ENCODE results near the gene FTSJ1. TPM values are rescaled to one million over a fixed set of nuclear protein-coding genes. Genes with fewer than 3 reads are reported as not detected.

The FTSJ1 gene
- total RNA-seq, 1 experiment from 2014 or later = 49.4 TPM

- no peak overlapping the region for H3T11ph ChIP-seq (ENCODE audit: low read length)
- DNase-seq = no peak
- H3K4me1 ChIP-seq (ENCODE audit: insufficient read depth, low read length) = no peaks in the 10 kb centered on the region
- no peaks in the 10 kb centered on the region for H3K27me3 ChIP-seq (ENCODE audit: insufficient read depth, low read length)
- no peak overlapping the region for H3K23ac ChIP-seq (ENCODE audit: insufficient read length, low read depth, low read length)
- no peak overlapping the region for H3K4me2 ChIP-seq (ENCODE audit: insufficient read depth, insufficient read length, low read length)
- Mint-ChIP-seq H3K36me3 (ENCODE audit: insufficient read depth in 1 of 3, low read depth in 3 of 3) (peaks cover 0 to 6% (median 3%) of the 10 kb centered on the region in 3 experiments; a peak in 2 of 7 replicates), H3K27ac (no peak overlapping the region), H3K4me3 (no peak overlapping the region), H3K4me1 (no peaks in the 10 kb centered on the region), H3K27me3 (ENCODE audit: low read depth) (peaks cover 3% of the 10 kb centered on the region; the same call in 1 of the 2 replicates), H3K9me3 (peaks cover 54 to 69% of the 10 kb centered on the region in 2 experiments)
- H4K91ac ChIP-seq (ENCODE audit: insufficient read length, low read depth, low read length) = no peak overlapping the region
- H4K20me1 ChIP-seq (ENCODE audit: control insufficient read depth, insufficient read depth, insufficient read length) = no peaks in the 10 kb centered on the region
- H3K14ac ChIP-seq (ENCODE audit: insufficient read depth, low read length) = no peak overlapping the region
- H3K9me3 ChIP-seq (ENCODE audit: control insufficient read depth, low read depth, low read length) = peaks cover 13% of the 10 kb centered on the region
- TF ChIP-seq CTCF (conservative IDR thresholded peaks at IDR 0.05) = no peak
- no peak overlapping the region for H3K4ac ChIP-seq (ENCODE audit: low read depth, low read length)
- H3K79me2 ChIP-seq (ENCODE audit: insufficient read depth, low read length) = no peaks in the 10 kb centered on the region
- H2BK15ac ChIP-seq (ENCODE audit: low read depth, low read length) = no peak overlapping the region
- no peaks in the 10 kb centered on the region for H3K79me1 ChIP-seq (ENCODE audit: insufficient read depth, low read depth, low read length, poor library complexity, severe bottlenecking)
- H3K9ac ChIP-seq (ENCODE audit: extremely low read depth, insufficient read length, low read length) = no peak overlapping the region
- H3K18ac ChIP-seq (ENCODE audit: insufficient read length, low read depth, low read length) = no peak overlapping the region
- no peak overlapping the region for H2AK5ac ChIP-seq (ENCODE audit: insufficient read length, low read length)
- H4K8ac ChIP-seq (replicated peaks; ENCODE audit: insufficient read length, low read depth, low read length) = no peak overlapping the region
- no peak overlapping the region for H2BK120ac ChIP-seq (ENCODE audit: low read depth, low read length, poor library complexity, severe bottlenecking)
- H2BK20ac ChIP-seq (ENCODE audit: low read depth, low read length, poor library complexity, severe bottlenecking) = no peak overlapping the region
- H3K27ac ChIP-seq (ENCODE audit: insufficient read length, low read depth, low read length) = no peak overlapping the region
- no peak overlapping the region for H4K5ac ChIP-seq (ENCODE audit: insufficient read length, low read depth, low read length)
- H3K23me2 ChIP-seq (ENCODE audit: insufficient read length, low read depth, low read length, poor library complexity, severe bottlenecking) = no peaks in the 10 kb centered on the region
- H2BK12ac ChIP-seq (ENCODE audit: insufficient read length, low read depth, low read length) = no peak overlapping the region
- H2AFZ ChIP-seq (ENCODE audit: low read length) = no peak overlapping the region
- no peak overlapping the region for H2BK5ac ChIP-seq (ENCODE audit: insufficient read length, low read length)
- no peak overlapping the region for H3K56ac ChIP-seq (ENCODE audit: insufficient read length, low read depth, low read length)
Observed at GRCh38 chrX:48450076-48450475, 25.9 kb upstream of the FTSJ1 start.

All from H9 (cell line).